PC-9 (cell line): ENCODE measurements around the gene FARS2. TPM values are rescaled to one million over a fixed set of nuclear protein-coding genes. Genes with fewer than 3 reads are reported as not detected.

Experiments used
- BruUV-seq: library from RNA; stranded (reverse); fragments of 400-500 nt; replicated peaks from 2 replicates; lab custom pipeline; 2021; lab: Mats Ljungman, UMichigan
- CTCF ChIA-PET: fragments of 300-600 bp; sonication (Branson Sonifier 250); formaldehyde crosslinking; loops from one replicate; lab custom pipeline; 2022; ENCODE audit warnings: antibody characterized with exemption; lab: Charles Lee
- POLR2A ChIA-PET: fragments of 300-600 bp; sonication (Branson Sonifier 250); formaldehyde crosslinking; loops from one replicate; lab custom pipeline; 2022; ENCODE audit warnings: antibody characterized with exemption; ENCODE audit not compliant: unreplicated experiment; lab: Charles Lee
- DNase-seq, 2 experiments: peaks; one replicate each; pipeline versions ENCODE4 v3.0.0 to v3.0.0-alpha.2; 2015 to 2022; ENCODE audit warnings: mixed read lengths in 1 of 2
- H2AFZ ChIP-seq: fragments of 200-600 bp; sonication (generic); 2 replicates; pipeline ENCODE4 v1.8.1; 2017; ENCODE audit warnings: antibody characterized with exemption
- H3F3A ChIP-seq: fragments of 200-600 bp; sonication (generic); 2 replicates; pipeline ENCODE4 v1.8.1; 2017; ENCODE audit warnings: antibody characterized with exemption, mild to moderate bottlenecking, low read depth; ENCODE audit not compliant: insufficient read depth
- H3K27ac ChIP-seq: fragments of 200-600 bp; sonication (generic); 2 replicates; pipeline ENCODE4 v1.6.1; 2016; ENCODE audit warnings: mixed run types
- H3K27me3 ChIP-seq: fragments of 200-600 bp; sonication (generic); 2 replicates; pipeline ENCODE4 v1.6.1; 2016; ENCODE audit warnings: low read depth, mixed run types; ENCODE audit not compliant: insufficient read depth
- H3K36me3 ChIP-seq: fragments of 200-600 bp; sonication (generic); 2 replicates; pipeline ENCODE4 v1.6.1; 2016; ENCODE audit warnings: low read depth, mixed run types
- H3K4me1 ChIP-seq: fragments of 200-600 bp; sonication (generic); replicated peaks from 2 replicates; pipeline ENCODE4 v1.6.1; 2016; ENCODE audit warnings: mixed run types; ENCODE audit not compliant: insufficient read depth
- H3K4me2 ChIP-seq: fragments of 200-600 bp; sonication (generic); 2 replicates; pipeline ENCODE4 v1.6.1; 2017; ENCODE audit warnings: mixed run types
- H3K4me3 ChIP-seq: fragments of 200-600 bp; sonication (generic); 2 replicates; pipeline ENCODE4 v1.6.1; 2016; ENCODE audit warnings: mixed run types
- H3K79me2 ChIP-seq: fragments of 200-600 bp; sonication (generic); 2 replicates; pipeline ENCODE4 v1.6.1; 2017; ENCODE audit warnings: low read depth, mixed run types
- H3K9me2 ChIP-seq: fragments of 200-600 bp; sonication (generic); 2 replicates; pipeline ENCODE4 v1.8.1; 2017; ENCODE audit warnings: mild to moderate bottlenecking; ENCODE audit not compliant: insufficient read depth
- H3K9me3 ChIP-seq: fragments of 200-600 bp; sonication (generic); 2 replicates; pipeline ENCODE4 v1.8.1; 2016; ENCODE audit warnings: low read depth; ENCODE audit not compliant: insufficient read depth
- H4K20me1 ChIP-seq: fragments of 200-600 bp; sonication (generic); 2 replicates; pipeline ENCODE4 v1.8.1; 2017; ENCODE audit not compliant: insufficient read depth
- CTCF ChIP-seq: fragments of 200-600 bp; sonication (generic); conservative IDR thresholded peaks from 2 replicates; pipeline ENCODE4 v1.6.1; 2017; ENCODE audit warnings: mixed run types, antibody characterized with exemption, mild to moderate bottlenecking, moderate library complexity
- EZH2 ChIP-seq: fragments of 200-600 bp; sonication (generic); IDR thresholded peaks from 2 replicates; pipeline ENCODE4 v1.8.0; 2017; ENCODE audit warnings: antibody characterized with exemption, low read depth
- intact Hi-C: fragments of 100-400 bp; cut with micrococcal nuclease; formaldehyde crosslinking; loops from one replicate; pipeline ENCODE4 v1.10.0; 2022; ENCODE audit not compliant: unreplicated experiment
- total RNA-seq: library from RNA; stranded (reverse); gene quantifications from 2 replicates; pipeline ENCODE4 v1.2.3, GENCODE V29; 2021

Gene FARS2
- total RNA-seq, 1 experiment from 2014 or later = 26.7 TPM

- no peaks in the 10 kb centered on the region for H3K79me2 ChIP-seq
- H3K27ac ChIP-seq = no peak overlapping the region
- no peak overlapping the region for H3K4me2 ChIP-seq
- no peaks in the 10 kb centered on the region for H3K36me3 ChIP-seq
- no peak overlapping the region for H2AFZ ChIP-seq
- H4K20me1 ChIP-seq = no peaks in the 10 kb centered on the region
- TF ChIP-seq EZH2 (no peak), CTCF (no peak)
- no peak for DNase-seq
- BruUV-seq = no TSS peak
- intact Hi-C loops = no loop called here
- no peaks in the 10 kb centered on the region for H3K27me3 ChIP-seq
- no peaks in the 10 kb centered on the region for H3K4me1 ChIP-seq
- no peaks in the 10 kb centered on the region for H3K9me2 ChIP-seq
- POLR2A ChIA-PET = no interaction called here
- no peak overlapping the region for H3K4me3 ChIP-seq
- no peaks in the 10 kb centered on the region for H3K9me3 ChIP-seq
- H3F3A ChIP-seq = no peaks in the 10 kb centered on the region
- CTCF ChIA-PET = no interaction called here
Observed at GRCh38 chr6:5237805-5238204, 23.5 kb upstream of the FARS2 start.

- Histone ChIP-seq H3K9me2 (no peaks in the 10 kb centered on the region), H3K4me2 (no peak overlapping the region), H3K4me1 (no peaks in the 10 kb centered on the region), H4K20me1 (no peaks in the 10 kb centered on the region), H3K9me3 (no peaks in the 10 kb centered on the region), H3K36me3 (no peaks in the 10 kb centered on the region), H3K27me3 (no peaks in the 10 kb centered on the region), H3K79me2 (no peaks in the 10 kb centered on the region), H2AFZ (no peak overlapping the region), H3K27ac (no peak overlapping the region), H3K4me3 (no peak overlapping the region), H3F3A (no peaks in the 10 kb centered on the region)
- CTCF ChIA-PET = no interaction called here
- no TSS peak for BruUV-seq
- POLR2A ChIA-PET = no interaction called here
- intact Hi-C loops = no loop called here
- TF ChIP-seq EZH2 (no peak), CTCF (no peak)
- no peak for DNase-seq
Observed at GRCh38 chr6:5238336-5238735, 23.0 kb upstream of the FARS2 start.

- Histone ChIP-seq H3K4me1 (no peaks in the 10 kb centered on the region), H3K27me3 (no peaks in the 10 kb centered on the region), H3K4me3 (no peak overlapping the region), H2AFZ (no peak overlapping the region), H3K4me2 (no peak overlapping the region), H3K9me2 (no peaks in the 10 kb centered on the region), H4K20me1 (no peaks in the 10 kb centered on the region), H3K36me3 (no peaks in the 10 kb centered on the region), H3K79me2 (no peaks in the 10 kb centered on the region), H3F3A (no peaks in the 10 kb centered on the region), H3K27ac (no peak overlapping the region), H3K9me3 (no peaks in the 10 kb centered on the region)
- intact Hi-C loops = no loop called here
- CTCF ChIA-PET = no interaction called here
- POLR2A ChIA-PET = no interaction called here
- no peak for DNase-seq
- BruUV-seq = no TSS peak
- TF ChIP-seq CTCF (no peak), EZH2 (no peak)
Observed at GRCh38 chr6:5241252-5241651, 20.1 kb upstream of the FARS2 start.
